Right lobe of liver (tissue), 4 donors: ENCODE measurements around the gene SOD2.

Experiments used
- CTCF ChIP-seq, 4 donors: fragments of 200-600 bp in 3 of 4; fragments of 450-650 bp in 1 of 4; IDR thresholded peaks; one replicate each; pipeline versions ENCODE4 v1.5.1 to v1.8.0; 2016 to 2022; ENCODE audit warnings: antibody characterized with exemption in 4 of 4, mild to moderate bottlenecking in 2 of 4
- POLR2A ChIP-seq: fragments of 450-650 bp; IDR thresholded peaks from one replicate; pipeline ENCODE4 v1.6.1; 2017; ENCODE audit warnings: antibody characterized with exemption, mild to moderate bottlenecking
- donor health status: DM: no; HTN: no; CAD: no.
- donor health status: DM: no; HTN: no; CAD: no.
- donor health status: DM: no; HTN: yes; CAD: no.

GRCh38 chr6:159650314-159650713 lies 42.7 kb downstream of the SOD2 start:
- no peak for TF ChIP-seq POLR2A
- no peak for TF ChIP-seq CTCF (IDR thresholded peaks at IDR 0.05)
